Thyroid gland (tissue), 4 donors: ENCODE data around the gene PIP5KL1.

Experiments used
- CTCF ChIP-seq, 6 experiments: fragments of 200-600 bp in 3 of 6; fragments of 450-650 bp in 3 of 6; sonication (generic) in 3 of 6; IDR thresholded peaks; one replicate each; pipeline ENCODE4 v1.5.1; 2016 to 2019; ENCODE audit warnings: antibody characterized with exemption in 6 of 6, mild to moderate bottlenecking in 2 of 6, inconsistent platforms in 1 of 6, moderate library complexity in 1 of 6
- POLR2A ChIP-seq, 2 donors: fragments of 450-650 bp; IDR thresholded peaks; one replicate each; pipeline ENCODE4 v1.6.1; 2017; ENCODE audit warnings: antibody characterized with exemption in 2 of 2, mild to moderate bottlenecking in 2 of 2, moderate library complexity in 1 of 2

GRCh38 chr9:127950513-127951289, 20.1 kb upstream of the PIP5KL1 start:
- TF ChIP-seq POLR2A (IDR thresholded peaks at IDR 0.05): no peak
- no peak for TF ChIP-seq CTCF (IDR thresholded peaks at IDR 0.05)
